Stimulated activated CD8-positive, alpha-beta memory T cell treated with anti-CD3 and anti-CD28 coated beads, Interleukin-7, amount 100 ng/mL, for 4 hours (primary cell): ENCODE results near the gene ARRDC3.

Experiments used
- DNase-seq, 2 donors: peaks; one replicate each; pipeline ENCODE4 v3.0.0-alpha.2; 2020; ENCODE audit warnings: low read depth in 2 of 2

The ARRDC3 gene

GRCh38 chr5:91384671-91385430 is 1.7 kb upstream of the ARRDC3 start:
- DNase-seq: no peak

GRCh38 chr5:91383956-91384300 is 811 bp upstream of the ARRDC3 start:
- DNase-seq: no peak

- DNase-seq: no peak
Measured at GRCh38 chr5:91382530-91383026, 539 bp downstream of the ARRDC3 start.

GRCh38 chr5:91381774-91382359 is 1.2 kb downstream of the ARRDC3 start:
- DNase-seq: peak; percentile 58 to 66

GRCh38 chr5:91381239-91381773 is 1.8 kb downstream of the ARRDC3 start:
- DNase-seq: no peak

- DNase-seq: peak; percentile 97
Measured at GRCh38 chr5:91380491-91381238, 2.5 kb downstream of the ARRDC3 start.

- peak; percentile 85 to 94 for DNase-seq
Measured at GRCh38 chr5:91379914-91380490, 3.1 kb downstream of the ARRDC3 start.

GRCh38 chr5:91379246-91379913 is 3.7 kb downstream of the ARRDC3 start:
- DNase-seq: no peak

GRCh38 chr5:91378752-91379211 is 4.3 kb downstream of the ARRDC3 start:
- DNase-seq: no peak

GRCh38 chr5:91374893-91375520 is 8.1 kb downstream of the ARRDC3 start:
- DNase-seq: no peak

- DNase-seq: no peak
Measured at GRCh38 chr5:91373600-91373999, 9.5 kb downstream of the ARRDC3 start.

- DNase-seq: no peak
Measured at GRCh38 chr5:91373006-91373405, 10.1 kb downstream of the ARRDC3 start.

- no peak for DNase-seq
Measured at GRCh38 chr5:91369480-91369879, 13.6 kb downstream of the ARRDC3 start.

GRCh38 chr5:91367908-91368648 is 15.0 kb downstream of the ARRDC3 start:
- DNase-seq: no peak

- no peak for DNase-seq
Measured at GRCh38 chr5:91367344-91367743, 15.8 kb downstream of the ARRDC3 start.

GRCh38 chr5:91366551-91366950 is 16.6 kb downstream of the ARRDC3 start:
- no peak for DNase-seq

- no peak for DNase-seq
Measured at GRCh38 chr5:91365498-91365897, 17.6 kb downstream of the ARRDC3 start.

- no peak for DNase-seq
Measured at GRCh38 chr5:91362935-91363334, 20.2 kb downstream of the ARRDC3 start.

GRCh38 chr5:91361790-91362189 is 21.3 kb downstream of the ARRDC3 start:
- no peak for DNase-seq

GRCh38 chr5:91361055-91361701 is 21.9 kb downstream of the ARRDC3 start:
- no peak for DNase-seq
